Liver (tissue), 9 donors: ENCODE data around the gene ALDH1A2. TPM values are rescaled to one million over a fixed set of nuclear protein-coding genes. Genes with fewer than 3 reads are reported as not detected.

Experiments
- DNase-seq: peaks from one replicate; pipeline ENCODE4 v3.0.0-alpha.2; 2017; ENCODE audit warnings: low spot score
- H3K27ac ChIP-seq, 2 donors: one replicate each; pipeline ENCODE4 v1.7.0; 2013; ENCODE audit warnings: inconsistent platforms in 2 of 2, low read length in 2 of 2, control low read depth in 1 of 2, low read depth in 1 of 2, mild to moderate bottlenecking in 1 of 2
- H3K27me3 ChIP-seq, 4 donors: one replicate each; pipeline versions ENCODE4 v1.6.1 to v1.7.0; 2013; ENCODE audit warnings: low read length in 3 of 4, inconsistent platforms in 1 of 4, mild to moderate bottlenecking in 1 of 4, moderate library complexity in 1 of 4; ENCODE audit not compliant: control insufficient read depth in 4 of 4, insufficient read depth in 4 of 4
- H3K36me3 ChIP-seq, 4 donors: one replicate each; pipeline versions ENCODE4 v1.6.1 to v1.7.0; 2013; ENCODE audit warnings: low read length in 3 of 4, mild to moderate bottlenecking in 3 of 4, low read depth in 1 of 4, moderate library complexity in 1 of 4; ENCODE audit not compliant: control insufficient read depth in 4 of 4, insufficient read depth in 3 of 4
- H3K4me1 ChIP-seq, 4 donors: one replicate each; pipeline versions ENCODE4 v1.6.1 to v1.7.0; 2013; ENCODE audit warnings: low read length in 3 of 4, mild to moderate bottlenecking in 3 of 4, moderate library complexity in 1 of 4; ENCODE audit not compliant: control insufficient read depth in 4 of 4, insufficient read depth in 4 of 4
- H3K4me3 ChIP-seq, 3 donors: one replicate each; pipeline versions ENCODE4 v1.6.1 to v1.7.0; 2013; ENCODE audit warnings: low read length in 3 of 3, control low read depth in 1 of 3, low read depth in 1 of 3, mild to moderate bottlenecking in 1 of 3
- H3K9ac ChIP-seq, 2 donors: one replicate each; pipeline ENCODE4 v1.7.0; 2013; ENCODE audit warnings: low read length in 2 of 2, mild to moderate bottlenecking in 2 of 2, moderate library complexity in 2 of 2, control low read depth in 1 of 2, low read depth in 1 of 2
- H3K9me3 ChIP-seq, 4 donors: one replicate each; pipeline versions ENCODE4 v1.6.1 to v1.7.0; 2013; ENCODE audit warnings: low read length in 3 of 4; ENCODE audit not compliant: control insufficient read depth in 4 of 4
- EGR1 ChIP-seq, 2 donors: IDR thresholded peaks; 2 replicates each; pipeline ENCODE4 v1.6.1; 2016 to 2018; ENCODE audit warnings: antibody characterized with exemption in 2 of 2, low read depth in 2 of 2
- FOXA1 ChIP-seq: IDR thresholded peaks from 2 replicates; pipeline ENCODE4 v1.6.1; 2016; ENCODE audit warnings: antibody characterized with exemption
- FOXA2 ChIP-seq: IDR thresholded peaks from 2 replicates; pipeline ENCODE4 v1.6.1; 2016; ENCODE audit warnings: antibody characterized with exemption
- GABPA ChIP-seq, 2 donors: IDR thresholded peaks in 1 of 2; conservative IDR thresholded peaks in 1 of 2; 2 replicates each; pipeline ENCODE4 v1.6.1; 2016; ENCODE audit warnings: antibody characterized with exemption in 2 of 2, mild to moderate bottlenecking in 1 of 2, moderate library complexity in 1 of 2
- HNF4A ChIP-seq, 2 donors: conservative IDR thresholded peaks; 2 replicates each; pipeline ENCODE4 v1.6.1; 2016; ENCODE audit warnings: antibody characterized with exemption in 2 of 2, mild to moderate bottlenecking in 2 of 2
- HNF4G ChIP-seq: IDR thresholded peaks from 2 replicates; pipeline ENCODE4 v1.6.1; 2016; ENCODE audit warnings: antibody characterized with exemption
- JUND ChIP-seq, 2 donors: IDR thresholded peaks; 2 replicates each; pipeline ENCODE4 v1.6.1; 2016; ENCODE audit warnings: antibody characterized with exemption in 2 of 2
- NR2F2 ChIP-seq: IDR thresholded peaks from 2 replicates; pipeline ENCODE4 v1.6.1; 2016; ENCODE audit warnings: antibody characterized with exemption
- RAD21 ChIP-seq, 2 donors: IDR thresholded peaks; 2 replicates each; pipeline ENCODE4 v1.6.1; 2016; ENCODE audit warnings: antibody characterized with exemption in 2 of 2, mild to moderate bottlenecking in 2 of 2
- RXRA ChIP-seq, 2 donors: IDR thresholded peaks; 2 replicates each; pipeline ENCODE4 v1.6.1; 2017 to 2018; ENCODE audit warnings: antibody characterized with exemption in 2 of 2, mild to moderate bottlenecking in 1 of 2
- SP1 ChIP-seq: IDR thresholded peaks from 2 replicates; pipeline ENCODE4 v1.6.1; 2018; ENCODE audit warnings: antibody characterized with exemption, mild to moderate bottlenecking
- TAF1 ChIP-seq: conservative IDR thresholded peaks from 2 replicates; pipeline ENCODE4 v1.6.1; 2016; ENCODE audit warnings: antibody characterized with exemption, mild to moderate bottlenecking
- YY1 ChIP-seq: IDR thresholded peaks from 2 replicates; pipeline ENCODE4 v1.6.1; 2016; ENCODE audit warnings: antibody characterized with exemption, mild to moderate bottlenecking
- WGBS: extraction: QIAGEN DNeasy Blood & Tissue Kit; methylation state at CpG from one replicate; pipeline ENCODE4 v1.1.7; 2013; 5-methylcytosine and 5-hydroxymethylcytosine counted together
- polyA plus RNA-seq, 2 donors: library from polyadenylated mRNA; stranded (reverse) in 1 of 2; unstranded in 1 of 2; fragments of 200-250 nt in 1 of 2; fragments of >200 nt in 1 of 2; fragmentation: Nextera tagmentation in 1 of 2; extraction: Ambion mirVana in 1 of 2; gene quantifications; one replicate each; pipeline versions ENCODE4 v1.2.1 to v1.2.3, GENCODE V29; 2013 to 2015
- total RNA-seq, 2 donors: library from RNA; depleted of rRNA; stranded (reverse); fragments of >200 nt; gene quantifications; one replicate each; pipeline ENCODE4 v1.2.3, GENCODE V29; 2014
- TF ChIP-seq, protein P1 (sequence below): IDR thresholded peaks from 2 replicates; pipeline ENCODE4 v1.6.1; 2016; ENCODE audit warnings: antibody characterized with exemption
- TF ChIP-seq, protein P2 (sequence below): fragments of 150-350 bp; IDR thresholded peaks from 2 replicates; pipeline ENCODE4 v1.5.1; 2017; ENCODE audit warnings: improper control_type of control experiment, low read depth, low read length; ENCODE audit not compliant: missing input control
- TF ChIP-seq, protein P3 (sequence below): IDR thresholded peaks from 2 replicates; pipeline ENCODE4 v1.6.1; 2016; ENCODE audit warnings: antibody characterized with exemption, mild to moderate bottlenecking
- TF ChIP-seq, protein P4 (sequence below): IDR thresholded peaks from 2 replicates; pipeline ENCODE4 v1.6.1; 2016; ENCODE audit warnings: antibody characterized with exemption
- TF ChIP-seq, protein P5 (sequence below): IDR thresholded peaks from 2 replicates; pipeline ENCODE4 v1.6.1; 2016; ENCODE audit warnings: antibody characterized with exemption
- donor health status: healthy.
- donor health status: healthy.
- donor health status: healthy.
- donor health status: healthy.
- donor health status: healthy.

ALDH1A2 gene
- total and polyA plus RNA-seq, 4 donors, result 1.2 to 22.7 (median 14.0) TPM

DNA sequence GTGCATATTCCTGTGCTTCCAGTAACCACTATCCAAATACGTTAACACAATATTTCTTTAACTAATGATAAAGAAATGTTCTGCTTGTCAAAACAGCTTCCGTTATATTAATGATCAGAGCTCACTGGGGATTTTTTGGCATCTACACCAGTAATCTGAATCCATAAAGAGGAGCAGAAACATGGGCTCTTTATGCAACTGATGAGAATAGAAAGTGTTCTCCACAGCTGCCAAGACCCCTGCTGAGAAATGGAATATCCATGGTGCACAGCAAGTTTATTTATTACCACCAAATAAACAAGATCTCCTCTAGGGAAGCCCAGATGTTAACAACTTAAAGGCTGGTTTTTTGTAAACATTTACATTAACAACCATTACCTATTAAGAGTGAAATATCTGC, 54.5 kb downstream of the ALDH1A2 start (continued):
- TF ChIP-seq GABPA (IDR thresholded peaks at IDR 0.05 in 1 of 2, conservative IDR thresholded peaks at IDR 0.05 in 1 of 2), result no peak
- TF ChIP-seq EGR1 (IDR thresholded peaks at IDR 0.05; ENCODE audit: low read depth in 2 of 2), result no peak
- no peak for TF ChIP-seq HNF4G
- TF ChIP-seq YY1, result no peak

DNA sequence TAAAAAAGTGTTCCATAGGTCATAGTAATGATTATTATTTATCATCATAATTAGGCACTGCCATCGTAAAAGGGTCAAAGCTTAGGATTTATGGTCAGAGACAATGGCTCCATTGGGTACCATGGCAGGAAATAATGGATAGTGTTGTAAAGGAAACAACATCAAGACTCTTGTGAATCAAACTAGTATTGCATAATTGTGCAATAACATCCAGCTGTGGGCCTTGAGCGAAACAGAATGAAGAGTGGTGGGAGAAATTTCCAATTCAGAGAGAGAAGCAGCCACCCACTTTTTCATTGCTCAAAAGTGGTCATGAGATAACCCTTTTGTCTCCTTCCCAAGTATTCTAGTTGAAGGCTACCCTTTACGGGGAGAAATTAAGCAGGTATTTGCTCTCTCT, 61.7 kb downstream of the ALDH1A2 start:
- Histone ChIP-seq H3K36me3 (no peaks in the 10 kb centered on the region), H3K9me3 (peaks cover 0 to 2% (median 0%) of the 10 kb centered on the region in 4 donors), H3K9ac (no peak overlapping the region), H3K27ac (no peak overlapping the region), H3K4me1 (no peaks in the 10 kb centered on the region), H3K4me3 (no peak overlapping the region), H3K27me3 (no peaks in the 10 kb centered on the region)
- no peak for DNase-seq
- TF ChIP-seq YY1 (no peak), TAF1 (no peak), FOXA2 (no peak), FOXA1 (no peak), RAD21 (IDR thresholded peaks at IDR 0.05) (no peak), EGR1 (IDR thresholded peaks at IDR 0.05; ENCODE audit: low read depth in 2 of 2) (no peak), JUND (IDR thresholded peaks at IDR 0.05) (no peak), SP1 (no peak), RXRA (IDR thresholded peaks at IDR 0.05) (no peak), GABPA (IDR thresholded peaks at IDR 0.05 in 1 of 2, conservative IDR thresholded peaks at IDR 0.05 in 1 of 2) (no peak), NR2F2 (no peak), HNF4G (no peak), HNF4A (conservative IDR thresholded peaks at IDR 0.05) (no peak)
- TF ChIP-seq, protein P1, sequence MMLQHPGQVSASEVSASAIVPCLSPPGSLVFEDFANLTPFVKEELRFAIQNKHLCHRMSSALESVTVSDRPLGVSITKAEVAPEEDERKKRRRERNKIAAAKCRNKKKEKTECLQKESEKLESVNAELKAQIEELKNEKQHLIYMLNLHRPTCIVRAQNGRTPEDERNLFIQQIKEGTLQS, result no peak
- TF ChIP-seq, protein P2, sequence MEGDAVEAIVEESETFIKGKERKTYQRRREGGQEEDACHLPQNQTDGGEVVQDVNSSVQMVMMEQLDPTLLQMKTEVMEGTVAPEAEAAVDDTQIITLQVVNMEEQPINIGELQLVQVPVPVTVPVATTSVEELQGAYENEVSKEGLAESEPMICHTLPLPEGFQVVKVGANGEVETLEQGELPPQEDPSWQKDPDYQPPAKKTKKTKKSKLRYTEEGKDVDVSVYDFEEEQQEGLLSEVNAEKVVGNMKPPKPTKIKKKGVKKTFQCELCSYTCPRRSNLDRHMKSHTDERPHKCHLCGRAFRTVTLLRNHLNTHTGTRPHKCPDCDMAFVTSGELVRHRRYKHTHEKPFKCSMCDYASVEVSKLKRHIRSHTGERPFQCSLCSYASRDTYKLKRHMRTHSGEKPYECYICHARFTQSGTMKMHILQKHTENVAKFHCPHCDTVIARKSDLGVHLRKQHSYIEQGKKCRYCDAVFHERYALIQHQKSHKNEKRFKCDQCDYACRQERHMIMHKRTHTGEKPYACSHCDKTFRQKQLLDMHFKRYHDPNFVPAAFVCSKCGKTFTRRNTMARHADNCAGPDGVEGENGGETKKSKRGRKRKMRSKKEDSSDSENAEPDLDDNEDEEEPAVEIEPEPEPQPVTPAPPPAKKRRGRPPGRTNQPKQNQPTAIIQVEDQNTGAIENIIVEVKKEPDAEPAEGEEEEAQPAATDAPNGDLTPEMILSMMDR, result no peak
- TF ChIP-seq, protein P3, sequence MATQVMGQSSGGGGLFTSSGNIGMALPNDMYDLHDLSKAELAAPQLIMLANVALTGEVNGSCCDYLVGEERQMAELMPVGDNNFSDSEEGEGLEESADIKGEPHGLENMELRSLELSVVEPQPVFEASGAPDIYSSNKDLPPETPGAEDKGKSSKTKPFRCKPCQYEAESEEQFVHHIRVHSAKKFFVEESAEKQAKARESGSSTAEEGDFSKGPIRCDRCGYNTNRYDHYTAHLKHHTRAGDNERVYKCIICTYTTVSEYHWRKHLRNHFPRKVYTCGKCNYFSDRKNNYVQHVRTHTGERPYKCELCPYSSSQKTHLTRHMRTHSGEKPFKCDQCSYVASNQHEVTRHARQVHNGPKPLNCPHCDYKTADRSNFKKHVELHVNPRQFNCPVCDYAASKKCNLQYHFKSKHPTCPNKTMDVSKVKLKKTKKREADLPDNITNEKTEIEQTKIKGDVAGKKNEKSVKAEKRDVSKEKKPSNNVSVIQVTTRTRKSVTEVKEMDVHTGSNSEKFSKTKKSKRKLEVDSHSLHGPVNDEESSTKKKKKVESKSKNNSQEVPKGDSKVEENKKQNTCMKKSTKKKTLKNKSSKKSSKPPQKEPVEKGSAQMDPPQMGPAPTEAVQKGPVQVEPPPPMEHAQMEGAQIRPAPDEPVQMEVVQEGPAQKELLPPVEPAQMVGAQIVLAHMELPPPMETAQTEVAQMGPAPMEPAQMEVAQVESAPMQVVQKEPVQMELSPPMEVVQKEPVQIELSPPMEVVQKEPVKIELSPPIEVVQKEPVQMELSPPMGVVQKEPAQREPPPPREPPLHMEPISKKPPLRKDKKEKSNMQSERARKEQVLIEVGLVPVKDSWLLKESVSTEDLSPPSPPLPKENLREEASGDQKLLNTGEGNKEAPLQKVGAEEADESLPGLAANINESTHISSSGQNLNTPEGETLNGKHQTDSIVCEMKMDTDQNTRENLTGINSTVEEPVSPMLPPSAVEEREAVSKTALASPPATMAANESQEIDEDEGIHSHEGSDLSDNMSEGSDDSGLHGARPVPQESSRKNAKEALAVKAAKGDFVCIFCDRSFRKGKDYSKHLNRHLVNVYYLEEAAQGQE, result no peak
- TF ChIP-seq, protein P4, sequence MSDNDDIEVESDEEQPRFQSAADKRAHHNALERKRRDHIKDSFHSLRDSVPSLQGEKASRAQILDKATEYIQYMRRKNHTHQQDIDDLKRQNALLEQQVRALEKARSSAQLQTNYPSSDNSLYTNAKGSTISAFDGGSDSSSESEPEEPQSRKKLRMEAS, result no peak
- TF ChIP-seq, protein P5, sequence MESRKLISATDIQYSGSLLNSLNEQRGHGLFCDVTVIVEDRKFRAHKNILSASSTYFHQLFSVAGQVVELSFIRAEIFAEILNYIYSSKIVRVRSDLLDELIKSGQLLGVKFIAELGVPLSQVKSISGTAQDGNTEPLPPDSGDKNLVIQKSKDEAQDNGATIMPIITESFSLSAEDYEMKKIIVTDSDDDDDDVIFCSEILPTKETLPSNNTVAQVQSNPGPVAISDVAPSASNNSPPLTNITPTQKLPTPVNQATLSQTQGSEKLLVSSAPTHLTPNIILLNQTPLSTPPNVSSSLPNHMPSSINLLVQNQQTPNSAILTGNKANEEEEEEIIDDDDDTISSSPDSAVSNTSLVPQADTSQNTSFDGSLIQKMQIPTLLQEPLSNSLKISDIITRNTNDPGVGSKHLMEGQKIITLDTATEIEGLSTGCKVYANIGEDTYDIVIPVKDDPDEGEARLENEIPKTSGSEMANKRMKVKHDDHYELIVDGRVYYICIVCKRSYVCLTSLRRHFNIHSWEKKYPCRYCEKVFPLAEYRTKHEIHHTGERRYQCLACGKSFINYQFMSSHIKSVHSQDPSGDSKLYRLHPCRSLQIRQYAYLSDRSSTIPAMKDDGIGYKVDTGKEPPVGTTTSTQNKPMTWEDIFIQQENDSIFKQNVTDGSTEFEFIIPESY, result no peak
- 91% methylated on average over 3 of the region's 3 CpGs for WGBS
